ENCODE results near the gene POLE2. TPM values are rescaled to one million over a fixed set of nuclear protein-coding genes. Genes with fewer than 3 reads are reported as not detected.
"Not testable (repeated sequence)": the region's sequence is repeated elsewhere in the genome, so short reads cannot be mapped to it uniquely, and the experiment has no call there.

POLE2 gene
- total RNA-seq, 1 donor from 2014 or later = 3.1 TPM

- DNase-seq (ENCODE audit: low spot score) = no peak
- Mint-ChIP-seq H3K9me3 (ENCODE audit: low read depth) (no peaks in the 10 kb centered on the region), H3K4me1 (ENCODE audit: low read depth) (no peaks in the 10 kb centered on the region), H3K27ac (ENCODE audit: unreplicated experiment) (no peak overlapping the region), H3K27me3 (ENCODE audit: low read depth) (no peaks in the 10 kb centered on the region), H3K36me3 (ENCODE audit: low read depth) (no peaks in the 10 kb centered on the region), H3K4me3 (ENCODE audit: unreplicated experiment) (no peak overlapping the region)
- TF ChIP-seq, protein P1, sequence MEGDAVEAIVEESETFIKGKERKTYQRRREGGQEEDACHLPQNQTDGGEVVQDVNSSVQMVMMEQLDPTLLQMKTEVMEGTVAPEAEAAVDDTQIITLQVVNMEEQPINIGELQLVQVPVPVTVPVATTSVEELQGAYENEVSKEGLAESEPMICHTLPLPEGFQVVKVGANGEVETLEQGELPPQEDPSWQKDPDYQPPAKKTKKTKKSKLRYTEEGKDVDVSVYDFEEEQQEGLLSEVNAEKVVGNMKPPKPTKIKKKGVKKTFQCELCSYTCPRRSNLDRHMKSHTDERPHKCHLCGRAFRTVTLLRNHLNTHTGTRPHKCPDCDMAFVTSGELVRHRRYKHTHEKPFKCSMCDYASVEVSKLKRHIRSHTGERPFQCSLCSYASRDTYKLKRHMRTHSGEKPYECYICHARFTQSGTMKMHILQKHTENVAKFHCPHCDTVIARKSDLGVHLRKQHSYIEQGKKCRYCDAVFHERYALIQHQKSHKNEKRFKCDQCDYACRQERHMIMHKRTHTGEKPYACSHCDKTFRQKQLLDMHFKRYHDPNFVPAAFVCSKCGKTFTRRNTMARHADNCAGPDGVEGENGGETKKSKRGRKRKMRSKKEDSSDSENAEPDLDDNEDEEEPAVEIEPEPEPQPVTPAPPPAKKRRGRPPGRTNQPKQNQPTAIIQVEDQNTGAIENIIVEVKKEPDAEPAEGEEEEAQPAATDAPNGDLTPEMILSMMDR (IDR thresholded peaks at IDR 0.05) = no peak
These were observed 8.7 kb downstream of the POLE2 start for GRCh38 chr14:49679271-49679670.

GRCh38 chr14:49677643-49678042 lies 10.4 kb downstream of the POLE2 start:
- Mint-ChIP-seq H3K4me3 (ENCODE audit: unreplicated experiment) (no peak overlapping the region), H3K9me3 (ENCODE audit: low read depth) (no peaks in the 10 kb centered on the region), H3K27me3 (ENCODE audit: low read depth) (no peaks in the 10 kb centered on the region), H3K4me1 (ENCODE audit: low read depth) (no peaks in the 10 kb centered on the region), H3K36me3 (ENCODE audit: low read depth) (peaks cover 1% of the 10 kb centered on the region), H3K27ac (ENCODE audit: unreplicated experiment) (no peak overlapping the region)
- DNase-seq (ENCODE audit: low spot score) = no peak
- TF ChIP-seq, protein P1 (IDR thresholded peaks at IDR 0.05) = peak; percentile 13

- Mint-ChIP-seq H3K4me3 (ENCODE audit: unreplicated experiment) (no peak overlapping the region), H3K27me3 (ENCODE audit: low read depth) (no peaks in the 10 kb centered on the region), H3K36me3 (ENCODE audit: low read depth) (peaks cover 2% of the 10 kb centered on the region), H3K27ac (ENCODE audit: unreplicated experiment) (no peak overlapping the region), H3K4me1 (ENCODE audit: low read depth) (no peaks in the 10 kb centered on the region), H3K9me3 (ENCODE audit: low read depth) (no peaks in the 10 kb centered on the region)
- DNase-seq (ENCODE audit: low spot score) = no peak
- TF ChIP-seq, protein P1 (IDR thresholded peaks at IDR 0.05) = no peak
These were observed 14.4 kb downstream of the POLE2 start for GRCh38 chr14:49673586-49673985.

DNA sequence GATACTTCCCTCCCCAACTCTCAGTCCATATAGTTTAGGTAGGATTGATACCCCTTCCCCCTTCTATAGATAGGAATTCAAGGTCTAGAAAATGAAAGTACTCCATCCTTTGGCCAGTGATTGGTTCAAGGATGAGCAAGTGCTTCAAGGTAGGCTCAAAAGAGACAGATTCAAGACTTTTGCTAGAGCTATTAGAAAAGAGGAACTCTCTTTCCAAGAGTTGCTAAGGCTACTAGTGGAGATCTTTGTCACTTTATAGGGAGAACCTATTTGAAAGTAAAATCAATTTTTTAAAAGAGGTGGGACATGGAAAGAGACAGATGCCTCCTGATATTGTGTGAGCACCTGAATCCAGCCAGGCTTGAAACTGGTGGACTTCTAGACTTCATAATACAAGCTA lies 17.5 kb downstream of the POLE2 start:
- TF ChIP-seq, protein P1 (IDR thresholded peaks at IDR 0.05) = no peak
- Mint-ChIP-seq H3K27me3 (ENCODE audit: low read depth) (no peaks in the 10 kb centered on the region), H3K4me1 (ENCODE audit: low read depth) (no peaks in the 10 kb centered on the region), H3K36me3 (ENCODE audit: low read depth) (peaks cover 2% of the 10 kb centered on the region), H3K4me3 (ENCODE audit: unreplicated experiment) (no peak overlapping the region), H3K27ac (ENCODE audit: unreplicated experiment) (no peak overlapping the region), H3K9me3 (ENCODE audit: low read depth) (no peaks in the 10 kb centered on the region)
- no peak for DNase-seq (ENCODE audit: low spot score)

DNA sequence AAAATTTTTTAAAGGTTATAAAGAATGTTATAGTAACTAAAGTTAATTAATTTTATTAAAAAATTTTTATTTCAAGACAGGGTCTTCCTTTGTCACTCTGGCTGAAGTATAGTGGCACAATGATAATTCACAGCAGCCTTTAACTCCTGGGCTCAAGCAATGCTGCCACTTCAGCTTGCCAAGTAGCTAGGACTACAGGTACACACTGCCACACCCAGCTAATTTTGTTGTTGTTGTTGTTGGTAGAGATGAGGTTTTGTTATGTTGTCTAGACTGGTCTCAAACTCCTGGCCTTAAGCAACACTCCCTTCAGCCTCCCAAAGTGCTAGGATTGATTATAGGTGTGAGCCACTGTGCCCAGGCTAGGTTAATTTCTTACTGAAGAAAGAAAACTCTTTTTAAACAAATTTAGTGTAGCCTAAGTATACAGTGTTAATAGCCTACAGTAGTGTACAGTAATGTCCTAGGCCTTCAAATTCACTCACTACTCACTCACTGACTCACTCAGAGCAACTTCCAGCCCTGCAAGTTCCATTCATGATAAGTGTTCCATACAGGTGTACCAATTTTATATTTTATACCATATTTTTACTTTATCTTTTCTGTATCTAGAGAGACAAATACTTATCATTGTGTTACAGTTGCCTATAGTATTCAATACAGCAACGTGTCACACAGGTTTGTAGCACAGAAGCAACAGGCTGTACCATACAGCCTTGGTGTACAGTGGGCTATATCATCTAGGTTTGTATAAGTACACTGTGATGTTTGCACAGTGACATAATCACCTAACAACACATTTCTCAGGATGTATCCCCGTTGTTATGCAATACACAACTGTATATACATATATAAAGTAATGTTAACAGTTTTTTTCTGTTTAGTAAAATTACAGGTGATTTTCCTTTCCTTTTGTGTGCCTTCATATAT lies 28.2 kb downstream of the POLE2 start:
- Mint-ChIP-seq H3K4me3 (ENCODE audit: unreplicated experiment) (no peak overlapping the region), H3K9me3 (ENCODE audit: low read depth) (no peaks in the 10 kb centered on the region), H3K36me3 (ENCODE audit: low read depth) (no peaks in the 10 kb centered on the region), H3K27ac (ENCODE audit: unreplicated experiment) (no peak overlapping the region), H3K27me3 (ENCODE audit: low read depth) (no peaks in the 10 kb centered on the region), H3K4me1 (ENCODE audit: low read depth) (no peaks in the 10 kb centered on the region)
- no peak for DNase-seq (ENCODE audit: low spot score)
- TF ChIP-seq, protein P1 (IDR thresholded peaks at IDR 0.05) = no peak

DNA sequence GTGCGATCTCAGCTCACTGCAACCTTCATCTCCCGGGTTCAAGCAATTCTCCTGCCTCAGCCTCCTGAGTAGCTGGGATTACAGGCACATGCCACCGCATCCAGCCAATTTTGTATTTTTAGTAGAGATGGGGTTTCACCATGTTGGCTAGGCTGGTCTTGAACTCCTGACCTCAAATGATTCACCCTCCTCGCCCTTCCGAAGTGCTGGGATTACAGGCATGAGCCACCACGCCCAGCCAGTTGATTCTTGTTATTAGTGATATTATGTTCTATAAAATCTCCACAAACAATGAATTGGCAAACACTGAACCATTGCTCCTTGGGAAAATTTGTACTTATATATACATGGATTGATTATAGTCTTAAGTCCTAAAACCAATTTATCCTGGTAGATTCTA lies 30.5 kb downstream of the POLE2 start:
- H3K27ac Mint-ChIP-seq (ENCODE audit: unreplicated experiment); DNase-seq (ENCODE audit: low spot score); H3K9me3 Mint-ChIP-seq (ENCODE audit: low read depth); H3K4me3 Mint-ChIP-seq (ENCODE audit: unreplicated experiment); H3K36me3 Mint-ChIP-seq (ENCODE audit: low read depth); H3K4me1 Mint-ChIP-seq (ENCODE audit: low read depth); H3K27me3 Mint-ChIP-seq (ENCODE audit: low read depth): not testable (repeated sequence)
